ENCODE results near the gene TIMM13. TPM values are rescaled to one million over a fixed set of nuclear protein-coding genes. Genes with fewer than 3 reads are reported as not detected.

TIMM13 gene
- total and polyA plus RNA-seq, 9 of the 15 experiments (the other 6 are each of a cell fraction or from before 2014, with no cell fraction given) = 17.6 to 215 (median 71.8) TPM

DNA sequence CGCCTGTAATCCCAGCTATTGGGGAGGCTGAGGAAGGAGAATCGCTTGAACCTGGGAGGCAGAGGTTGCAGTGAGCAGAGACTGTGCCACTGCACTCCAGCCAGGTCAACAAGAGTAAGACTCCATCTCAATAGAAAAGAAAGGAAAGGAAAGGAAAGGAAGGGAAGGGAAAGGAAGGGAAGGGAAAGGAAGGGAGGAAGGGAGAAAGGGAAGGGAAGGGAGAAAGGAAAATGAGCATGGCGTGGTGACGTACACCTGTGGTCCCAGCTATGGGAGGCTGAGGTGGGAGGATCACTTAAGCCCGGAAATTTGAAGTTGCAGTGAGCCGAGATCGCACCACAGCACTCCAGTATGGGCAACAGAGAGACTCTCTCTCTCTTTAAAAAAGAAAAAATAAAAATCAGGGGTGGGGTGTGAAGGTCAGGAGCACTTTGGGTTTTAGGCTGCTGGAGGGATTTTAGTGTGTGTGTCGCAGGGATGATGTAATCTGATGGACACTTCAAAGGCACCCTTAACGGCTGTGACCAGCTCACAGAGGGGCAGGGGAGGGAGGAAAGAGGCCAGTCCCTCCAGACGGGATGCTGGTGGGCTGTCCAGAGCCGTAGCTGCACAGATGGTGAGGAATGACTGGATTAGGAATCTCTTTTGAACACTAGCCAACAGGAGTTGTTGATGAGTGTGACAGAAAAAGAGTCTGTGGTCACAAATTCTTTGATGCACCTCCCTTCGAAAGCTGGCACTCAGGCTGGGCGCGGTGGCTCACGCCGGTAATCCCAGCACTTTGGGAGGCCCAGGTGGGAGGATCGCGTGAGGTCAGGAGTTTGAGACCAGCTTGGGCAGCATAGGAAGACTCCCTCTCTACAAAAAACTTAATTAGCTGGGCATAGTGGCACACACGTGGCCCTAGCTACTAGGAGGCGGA is 39.8 kb downstream of the TIMM13 start (continued):
- TF ChIP-seq, protein P1, sequence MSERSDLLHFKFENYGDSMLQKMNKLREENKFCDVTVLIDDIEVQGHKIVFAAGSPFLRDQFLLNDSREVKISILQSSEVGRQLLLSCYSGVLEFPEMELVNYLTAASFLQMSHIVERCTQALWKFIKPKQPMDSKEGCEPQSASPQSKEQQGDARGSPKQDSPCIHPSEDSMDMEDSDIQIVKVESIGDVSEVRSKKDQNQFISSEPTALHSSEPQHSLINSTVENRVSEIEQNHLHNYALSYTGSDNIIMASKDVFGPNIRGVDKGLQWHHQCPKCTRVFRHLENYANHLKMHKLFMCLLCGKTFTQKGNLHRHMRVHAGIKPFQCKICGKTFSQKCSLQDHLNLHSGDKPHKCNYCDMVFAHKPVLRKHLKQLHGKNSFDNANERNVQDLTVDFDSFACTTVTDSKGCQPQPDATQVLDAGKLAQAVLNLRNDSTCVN (CRISPR knock-in tag; IDR thresholded peaks at IDR 0.05) = 0 out of 2 replicates have a peak, but pooled peaks have one; percentile 55
- TF ChIP-seq ARHGAP35 (IDR thresholded peaks at IDR 0.05; ENCODE audit: partially characterized antibody) = no peak
- peak; percentile 90 for TF ChIP-seq ATF7 (IDR thresholded peaks at IDR 0.05)
- no peak for TF ChIP-seq CBX5 (IDR thresholded peaks at IDR 0.05; ENCODE audit: borderline replicate concordance, low read depth)
- TF ChIP-seq ZNF384 (IDR thresholded peaks at IDR 0.05; ENCODE audit: low read depth, low read length) = peak; percentile 70
- TF ChIP-seq EHMT2 (IDR thresholded peaks at IDR 0.05) = peak; percentile 51; the same call in 1 of the 2 replicates
- peak in 1 of 2 experiments; percentile 21; a peak in 1 of 4 replicates for TF ChIP-seq ARNT (IDR thresholded peaks at IDR 0.05)
- TF ChIP-seq NR2C2 (CRISPR knock-in tag; IDR thresholded peaks at IDR 0.05) = no peak
- TF ChIP-seq NR2C2 (tag; IDR thresholded peaks at IDR 0.05) = peak; percentile 21; the same call in 1 of the 2 replicates
- no peak for TF ChIP-seq ZNF445 (CRISPR knock-in tag; IDR thresholded peaks at IDR 0.05; ENCODE audit: low read depth)
- TF ChIP-seq ZNF197 (CRISPR knock-in tag; IDR thresholded peaks at IDR 0.05; ENCODE audit: low read depth) = no peak
- TF ChIP-seq CREB1 (IDR thresholded peaks at IDR 0.05) = no peak
- no peak for TF ChIP-seq CREB1 (CRISPR knock-in tag; IDR thresholded peaks at IDR 0.05)
- 0 out of 2 replicates have a peak, but pooled peaks have one; percentile 52 for TF ChIP-seq MYC (IDR thresholded peaks at IDR 0.05; ENCODE audit: low read depth, low read length)
- no peak for TF ChIP-seq MYC (CRISPR knock-in tag; IDR thresholded peaks at IDR 0.05; ENCODE audit: borderline replicate concordance, low read depth)
- 0 out of 4 replicates have a peak, but pooled peaks of 1 of the 2 experiments have one; percentile 50 for TF ChIP-seq HDAC1 (IDR thresholded peaks at IDR 0.05)
- no peak for TF ChIP-seq RFX7 (CRISPR knock-in tag; IDR thresholded peaks at IDR 0.05)
- TF ChIP-seq L3MBTL2 (IDR thresholded peaks at IDR 0.05) = peak; percentile 39
- TF ChIP-seq GABPA (tag; conservative IDR thresholded peaks at IDR 0.05; ENCODE audit: low read depth) = no peak
- peak; percentile 64; the same call in 1 of the 2 replicates for TF ChIP-seq TCF7 (IDR thresholded peaks at IDR 0.05; ENCODE audit: borderline replicate concordance)
- TF ChIP-seq, protein P2, sequence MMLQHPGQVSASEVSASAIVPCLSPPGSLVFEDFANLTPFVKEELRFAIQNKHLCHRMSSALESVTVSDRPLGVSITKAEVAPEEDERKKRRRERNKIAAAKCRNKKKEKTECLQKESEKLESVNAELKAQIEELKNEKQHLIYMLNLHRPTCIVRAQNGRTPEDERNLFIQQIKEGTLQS (IDR thresholded peaks at IDR 0.05) = peak; percentile 91
- TF ChIP-seq, protein P2 (CRISPR knock-in tag; conservative IDR thresholded peaks at IDR 0.05) = no peak
- no peak for TF ChIP-seq MCM3 (IDR thresholded peaks at IDR 0.05)
- no peak for TF ChIP-seq ELF1 (tag; IDR thresholded peaks at IDR 0.05)
- TF ChIP-seq ARID1B (IDR thresholded peaks at IDR 0.05) = peak; percentile 26; the same call in 1 of the 2 replicates

Measured in K562 (cell line).